ENCODE data around the gene MRPS24.
"Not testable (repeated sequence)": the region's sequence is repeated elsewhere in the genome, so short reads cannot be mapped to it uniquely, and the experiment has no call there.

The MRPS24 gene

DNA sequence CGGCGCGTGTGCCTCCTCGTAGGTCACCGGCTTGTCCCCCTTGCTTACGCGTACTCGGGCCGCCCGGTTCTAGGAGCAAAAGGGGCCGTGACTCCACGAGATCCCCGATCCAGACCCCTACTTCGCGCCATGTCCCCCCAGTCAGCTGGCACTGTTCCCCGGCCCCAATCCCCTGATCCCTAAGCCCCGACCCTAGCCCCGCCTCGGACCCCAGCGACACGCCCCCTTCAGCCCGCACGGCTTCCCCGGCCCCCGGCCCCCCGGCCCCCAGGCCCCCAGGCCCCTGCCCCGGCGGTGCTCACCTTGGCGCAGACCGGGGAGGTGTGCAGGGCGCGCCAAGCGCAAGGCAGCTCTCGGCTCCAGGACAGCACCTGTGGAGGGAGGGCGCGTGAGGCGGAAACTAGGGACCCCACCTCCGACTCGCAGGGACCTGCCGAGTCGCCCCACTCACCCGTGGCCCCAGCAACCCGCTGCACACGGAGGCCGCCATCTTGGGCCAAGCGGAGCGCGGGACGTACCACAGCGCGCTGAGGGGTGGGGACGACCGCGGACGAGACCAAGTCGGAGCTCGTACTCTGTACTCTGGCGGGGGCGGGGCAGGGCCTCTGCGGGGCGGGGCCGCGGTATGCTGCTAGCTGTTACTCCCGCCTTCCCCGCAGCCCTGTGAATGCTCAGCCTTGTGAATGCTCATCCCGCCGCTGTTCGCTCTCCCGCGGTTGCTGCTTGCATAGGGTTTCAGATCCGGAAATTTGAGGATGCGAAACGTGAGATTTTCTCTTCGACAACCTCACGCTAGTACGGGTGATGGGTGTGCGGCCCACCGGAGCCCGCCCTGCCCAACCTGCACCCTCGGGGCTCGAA, at the start of gene MRPS24:
Gene MRPS24, minus strand, starts transcription at position 512 of the 861 bp plus-strand sequence. Its CDS starts 22 bp downstream, at position 490.
- no peaks in the 10 kb centered on the region for H3K27me3 ChIP-seq (ENCODE audit: low read depth, low read length)
- H3K9me3 ChIP-seq (ENCODE audit: control insufficient read depth in 1 of 2, low read length in 2 of 2) = no peaks in the 10 kb centered on the region
- H3K36me3 ChIP-seq (ENCODE audit: control insufficient read depth in 1 of 2, insufficient read depth in 2 of 2, low read length in 2 of 2) = peaks cover 14 to 31% of the 10 kb centered on the region in 2 donors
- peak within 1 kb of the TSS; percentile 76 to 79 for H3K4me3 ChIP-seq (ENCODE audit: low read depth in 1 of 2, low read length in 2 of 2)
- H3K27ac ChIP-seq (ENCODE audit: low read length) = peak within 1 kb of the TSS; percentile 90
- H3K4me1 ChIP-seq (ENCODE audit: control insufficient read depth in 1 of 2, insufficient read depth in 2 of 2, low read length in 2 of 2) = peaks cover 7 to 15% of the 10 kb centered on the region in 2 donors

DNA sequence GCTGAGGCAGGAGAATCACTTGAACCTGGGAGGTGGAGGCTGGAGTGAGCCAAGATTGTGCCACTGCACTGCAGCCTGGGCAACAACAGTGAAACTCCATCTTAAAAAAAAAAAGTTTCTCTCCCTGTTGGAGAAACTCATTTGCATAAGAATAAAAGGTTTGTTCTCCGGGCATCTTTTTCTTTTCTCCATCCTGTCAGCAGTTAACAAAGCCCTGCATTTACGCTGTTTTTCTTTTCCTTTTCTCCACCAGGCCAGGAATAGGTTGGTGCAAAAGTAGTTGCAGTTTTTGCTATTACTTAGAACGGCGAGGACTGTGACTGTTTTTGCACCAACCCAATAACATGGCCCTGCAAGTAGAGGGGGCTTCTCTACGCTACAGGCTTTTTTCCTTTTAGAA, 46.6 kb upstream of the MRPS24 start:
- Histone ChIP-seq H3K4me3 (ENCODE audit: low read depth in 1 of 2, low read length in 2 of 2) (no peak overlapping the region), H3K4me1 (ENCODE audit: control insufficient read depth in 1 of 2, insufficient read depth in 2 of 2, low read length in 2 of 2) (no peaks in the 10 kb centered on the region), H3K27me3 (ENCODE audit: low read depth, low read length) (no peaks in the 10 kb centered on the region), H3K27ac (ENCODE audit: low read length) (no peak overlapping the region), H3K9me3 (ENCODE audit: control insufficient read depth in 1 of 2, low read length in 2 of 2) (no peaks in the 10 kb centered on the region), H3K36me3 (ENCODE audit: control insufficient read depth in 1 of 2, insufficient read depth in 2 of 2, low read length in 2 of 2) (no peaks in the 10 kb centered on the region)

DNA sequence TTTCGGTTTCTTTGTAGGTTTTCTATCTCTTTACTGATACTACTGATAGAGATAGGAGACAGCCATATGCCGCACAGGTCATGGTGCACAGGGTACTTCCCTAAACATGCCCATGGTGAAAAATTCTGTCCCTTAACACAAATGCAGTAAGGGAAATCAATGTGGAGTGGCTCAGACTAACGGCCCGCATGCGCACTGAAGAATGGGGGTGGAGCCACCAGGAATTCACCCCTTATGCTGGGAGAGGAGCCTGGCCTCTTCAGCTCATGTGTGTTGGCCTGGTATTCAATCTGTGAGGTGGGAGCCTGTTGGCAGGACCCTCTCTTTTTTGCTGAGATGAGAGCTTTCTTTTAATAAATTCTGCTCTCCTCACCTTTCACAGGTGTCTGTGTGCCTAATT, 45.5 kb upstream of the MRPS24 start:
- H3K9me3 ChIP-seq (ENCODE audit: control insufficient read depth in 1 of 2, low read length in 2 of 2) = no peaks in the 10 kb centered on the region
- H3K27me3 ChIP-seq (ENCODE audit: low read depth, low read length) = no peaks in the 10 kb centered on the region
- no peak overlapping the region for H3K27ac ChIP-seq (ENCODE audit: low read length)
- no peaks in the 10 kb centered on the region for H3K4me1 ChIP-seq (ENCODE audit: control insufficient read depth in 1 of 2, insufficient read depth in 2 of 2, low read length in 2 of 2)
- no peaks in the 10 kb centered on the region for H3K36me3 ChIP-seq (ENCODE audit: control insufficient read depth in 1 of 2, insufficient read depth in 2 of 2, low read length in 2 of 2)
- H3K4me3 ChIP-seq (ENCODE audit: low read depth in 1 of 2, low read length in 2 of 2) = no peak overlapping the region

DNA sequence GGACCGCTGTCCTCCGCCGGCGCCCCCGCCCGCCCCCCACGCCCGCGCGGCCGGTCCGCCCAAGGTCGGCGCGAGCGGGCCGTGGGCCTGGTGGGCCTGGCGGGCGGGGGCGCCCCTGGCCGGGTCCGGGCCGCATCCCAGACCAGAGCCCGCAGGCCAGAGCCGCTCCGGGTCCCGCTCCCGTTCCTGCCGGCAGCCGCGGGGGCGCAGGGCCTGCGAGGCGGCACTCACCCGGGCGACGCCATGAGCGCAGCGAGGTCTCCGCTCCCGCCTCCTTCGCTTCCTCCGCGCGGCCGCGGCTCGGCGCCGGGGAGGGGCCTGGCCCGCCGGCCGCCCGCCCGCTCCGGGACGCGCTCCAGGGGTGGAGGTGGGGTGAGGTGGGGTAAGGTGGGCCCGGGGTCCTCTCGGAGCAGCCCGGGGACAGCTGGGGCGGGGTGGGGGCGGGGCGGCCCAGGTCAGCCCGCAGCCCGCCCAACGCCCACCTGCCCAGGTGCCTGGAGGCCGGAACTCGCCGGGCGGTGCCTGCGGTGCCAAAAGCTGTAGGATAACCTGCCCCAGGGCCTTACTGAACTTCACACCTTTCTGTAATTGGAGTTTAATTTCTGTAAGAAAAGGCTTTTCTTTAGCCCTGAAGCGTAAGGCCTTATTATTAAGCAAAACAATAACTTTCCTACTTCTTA, 37.2 kb upstream of the MRPS24 start, which contains the start of gene URGCP:
Gene URGCP, minus strand, starts transcription at position 266 of the 680 bp plus-strand sequence. Its CDS starts 21 bp downstream, at position 245.
- no peaks in the 10 kb centered on the region for H3K27me3 ChIP-seq (ENCODE audit: low read depth, low read length)
- H3K4me3 ChIP-seq (ENCODE audit: low read depth in 1 of 2, low read length in 2 of 2) = peak within 1 kb of the TSS; percentile 65 to 75
- H3K36me3 ChIP-seq (ENCODE audit: control insufficient read depth in 1 of 2, insufficient read depth in 2 of 2, low read length in 2 of 2) = no peaks in the 10 kb centered on the region
- peaks cover 13 to 15% of the 10 kb centered on the region in 2 donors for H3K4me1 ChIP-seq (ENCODE audit: control insufficient read depth in 1 of 2, insufficient read depth in 2 of 2, low read length in 2 of 2)
- peak within 1 kb of the TSS; percentile 83 for H3K27ac ChIP-seq (ENCODE audit: low read length)
- H3K9me3 ChIP-seq (ENCODE audit: control insufficient read depth in 1 of 2, low read length in 2 of 2) = no peaks in the 10 kb centered on the region

DNA sequence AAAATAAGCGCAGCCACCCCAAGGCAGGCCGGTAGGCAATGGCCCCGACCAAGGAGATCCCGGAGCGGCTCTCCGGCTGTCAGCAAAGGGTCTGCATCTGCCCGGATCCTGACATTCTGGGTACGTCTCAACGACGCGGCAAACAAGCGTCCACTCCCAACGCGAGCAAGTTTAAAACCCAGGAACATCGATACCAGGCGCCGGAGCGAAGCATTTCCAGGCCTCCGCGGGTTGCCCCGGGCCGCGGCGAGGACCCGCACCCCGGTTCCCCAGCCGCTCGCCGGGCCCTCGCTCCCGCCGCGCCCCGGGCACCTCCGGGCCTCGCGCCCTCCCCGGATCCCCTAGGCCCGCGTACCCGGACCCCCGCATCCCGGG, 36.6 kb upstream of the MRPS24 start:
- Histone ChIP-seq H3K27ac (ENCODE audit: low read length) (peak overlapping the region; percentile 83), H3K4me3 (ENCODE audit: low read depth in 1 of 2, low read length in 2 of 2) (peak overlapping the region; percentile 65 to 75), H3K4me1 (ENCODE audit: control insufficient read depth in 1 of 2, insufficient read depth in 2 of 2, low read length in 2 of 2) (peaks cover 13 to 15% of the 10 kb centered on the region in 2 donors), H3K27me3 (ENCODE audit: low read depth, low read length) (no peaks in the 10 kb centered on the region), H3K9me3 (ENCODE audit: control insufficient read depth in 1 of 2, low read length in 2 of 2) (no peaks in the 10 kb centered on the region), H3K36me3 (ENCODE audit: control insufficient read depth in 1 of 2, insufficient read depth in 2 of 2, low read length in 2 of 2) (no peaks in the 10 kb centered on the region)

DNA sequence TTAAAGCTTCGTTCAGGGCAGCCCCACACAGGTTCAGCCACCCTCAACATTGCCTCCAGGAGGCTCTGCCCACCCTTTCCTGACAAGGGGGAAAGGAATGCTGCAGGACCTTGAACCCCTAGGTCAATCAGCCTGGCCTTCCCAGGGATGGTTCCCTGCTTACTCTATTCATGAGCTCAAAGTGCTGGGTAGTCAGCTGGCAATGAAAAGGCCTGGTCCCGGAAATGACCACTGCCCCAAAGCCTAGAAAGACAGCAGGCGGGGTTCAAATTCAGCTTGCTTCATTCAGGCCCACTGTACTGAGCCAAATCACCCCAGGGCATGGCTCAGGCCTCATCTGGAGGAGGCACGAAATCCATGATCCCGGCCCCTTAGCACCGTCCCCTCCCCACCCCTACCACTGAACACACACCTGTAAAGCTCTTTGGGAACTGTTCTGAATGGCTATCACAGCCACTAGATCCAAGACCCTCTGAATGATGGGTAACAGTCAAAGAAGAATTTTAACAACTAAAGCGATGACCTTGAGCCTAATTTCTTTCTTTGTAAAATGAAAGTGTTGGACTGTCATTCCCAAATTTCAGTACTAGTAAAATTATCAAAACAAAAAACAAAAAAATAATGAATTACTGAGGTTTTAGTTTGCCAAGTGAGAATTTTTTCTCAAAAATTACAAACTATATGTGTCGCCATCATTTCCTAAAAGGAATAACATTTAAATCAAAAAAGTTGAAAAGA, 36.1 kb upstream of the MRPS24 start:
- H3K36me3 ChIP-seq (ENCODE audit: control insufficient read depth in 1 of 2, insufficient read depth in 2 of 2, low read length in 2 of 2) = no peaks in the 10 kb centered on the region
- no peaks in the 10 kb centered on the region for H3K27me3 ChIP-seq (ENCODE audit: low read depth, low read length)
- H3K4me3 ChIP-seq (ENCODE audit: low read depth in 1 of 2, low read length in 2 of 2) = peak overlapping the region; percentile 65 to 75
- peaks cover 13 to 15% of the 10 kb centered on the region in 2 donors for H3K4me1 ChIP-seq (ENCODE audit: control insufficient read depth in 1 of 2, insufficient read depth in 2 of 2, low read length in 2 of 2)
- H3K27ac ChIP-seq (ENCODE audit: low read length) = peak overlapping the region; percentile 83
- H3K9me3 ChIP-seq (ENCODE audit: control insufficient read depth in 1 of 2, low read length in 2 of 2) = no peaks in the 10 kb centered on the region

DNA sequence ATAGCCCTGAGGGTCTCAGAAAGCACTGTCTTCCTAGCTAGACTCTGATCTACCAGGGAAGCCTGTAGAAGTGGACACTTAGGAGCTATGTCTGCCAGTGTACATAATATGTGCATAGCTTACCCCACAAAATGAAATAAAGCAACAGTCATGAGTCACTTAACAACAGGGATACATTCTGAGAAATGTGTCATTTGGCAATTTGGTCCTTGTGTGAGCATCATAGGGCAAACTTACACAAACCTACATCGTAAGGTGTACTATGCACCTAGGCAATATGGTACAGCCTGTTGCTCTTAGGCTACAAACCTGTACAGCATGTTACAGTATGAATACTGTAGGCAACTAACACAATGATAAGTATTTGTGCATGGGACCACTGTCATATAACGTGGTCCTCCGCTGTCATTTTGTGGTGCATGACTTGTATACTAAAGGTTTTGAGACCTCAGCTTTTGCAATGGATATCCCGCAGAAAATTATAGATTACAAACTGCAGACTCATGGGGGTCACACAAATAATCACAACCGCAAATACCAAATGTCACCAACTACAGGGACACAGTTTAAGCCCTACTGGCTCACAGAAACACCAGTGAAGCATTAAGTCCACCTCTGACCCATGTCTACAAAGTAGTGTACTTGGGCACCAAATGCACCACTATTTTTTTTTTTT, 35.4 kb upstream of the MRPS24 start:
- Histone ChIP-seq H3K27me3 (ENCODE audit: low read depth, low read length) (no peaks in the 10 kb centered on the region), H3K36me3 (ENCODE audit: control insufficient read depth in 1 of 2, insufficient read depth in 2 of 2, low read length in 2 of 2) (no peaks in the 10 kb centered on the region), H3K27ac (ENCODE audit: low read length) (no peak overlapping the region), H3K4me3 (ENCODE audit: low read depth in 1 of 2, low read length in 2 of 2) (peak overlapping the region; percentile 31 to 75), H3K9me3 (ENCODE audit: control insufficient read depth in 1 of 2, low read length in 2 of 2) (no peaks in the 10 kb centered on the region), H3K4me1 (ENCODE audit: control insufficient read depth in 1 of 2, insufficient read depth in 2 of 2, low read length in 2 of 2) (peaks cover 13 to 15% of the 10 kb centered on the region in 2 donors)

DNA sequence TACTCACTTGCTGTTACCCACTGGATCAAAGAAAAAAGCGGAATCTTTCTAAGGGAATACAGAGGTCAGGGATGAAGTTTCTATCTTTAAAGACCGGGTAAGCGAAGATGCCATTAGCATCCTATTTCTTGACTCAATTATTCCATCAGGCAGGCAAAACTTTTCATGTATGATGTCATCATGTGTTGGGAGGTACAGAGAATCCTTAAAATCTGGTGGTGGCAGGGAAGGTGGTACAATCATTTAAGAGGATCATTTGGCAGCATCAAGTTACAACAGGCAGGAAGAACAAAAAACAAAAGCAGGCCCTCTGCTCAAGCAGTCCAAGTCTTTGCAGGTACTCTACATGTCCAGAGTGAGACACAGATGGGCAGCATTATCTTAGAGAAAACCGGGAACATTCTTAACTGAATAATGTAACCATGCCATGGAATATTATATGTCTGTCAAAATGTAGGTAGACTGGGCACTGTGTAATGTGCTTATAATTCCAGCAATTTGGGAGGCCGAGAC, 33.3 kb upstream of the MRPS24 start:
- Histone ChIP-seq H3K9me3 (ENCODE audit: control insufficient read depth in 1 of 2, low read length in 2 of 2) (no peaks in the 10 kb centered on the region), H3K27ac (ENCODE audit: low read length) (no peak overlapping the region), H3K36me3 (ENCODE audit: control insufficient read depth in 1 of 2, insufficient read depth in 2 of 2, low read length in 2 of 2) (no peaks in the 10 kb centered on the region), H3K4me3 (ENCODE audit: low read depth in 1 of 2, low read length in 2 of 2) (no peak overlapping the region), H3K27me3 (ENCODE audit: low read depth, low read length) (no peaks in the 10 kb centered on the region), H3K4me1 (ENCODE audit: control insufficient read depth in 1 of 2, insufficient read depth in 2 of 2, low read length in 2 of 2) (peaks cover 13 to 15% of the 10 kb centered on the region in 2 donors)

DNA sequence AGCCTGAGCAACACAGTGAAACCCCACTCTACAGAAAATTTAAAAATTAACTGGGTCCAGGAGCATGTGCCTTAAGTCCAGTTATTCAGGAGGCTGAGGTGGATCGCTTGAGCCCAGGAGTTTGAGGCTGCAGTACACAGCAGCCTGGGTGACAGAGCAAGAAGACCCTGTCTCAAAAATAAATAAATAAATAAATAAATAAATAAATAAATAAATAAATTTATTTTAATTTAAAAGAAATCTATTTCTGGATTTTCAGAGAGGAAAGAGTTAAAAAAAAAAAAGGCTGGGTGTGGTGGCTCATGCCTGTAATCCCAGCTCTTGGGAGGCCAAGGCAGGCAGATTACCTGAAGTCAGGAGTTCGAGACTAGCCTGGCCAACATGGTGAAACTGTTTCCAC, 29.3 kb upstream of the MRPS24 start:
- H3K4me3 ChIP-seq (ENCODE audit: low read depth in 1 of 2, low read length in 2 of 2); H3K27ac ChIP-seq (ENCODE audit: low read length); H3K4me1 ChIP-seq (ENCODE audit: control insufficient read depth in 1 of 2, insufficient read depth in 2 of 2, low read length in 2 of 2); H3K9me3 ChIP-seq (ENCODE audit: control insufficient read depth in 1 of 2, low read length in 2 of 2); H3K27me3 ChIP-seq (ENCODE audit: low read depth, low read length); H3K36me3 ChIP-seq (ENCODE audit: control insufficient read depth in 1 of 2, insufficient read depth in 2 of 2, low read length in 2 of 2): not testable (repeated sequence)

DNA sequence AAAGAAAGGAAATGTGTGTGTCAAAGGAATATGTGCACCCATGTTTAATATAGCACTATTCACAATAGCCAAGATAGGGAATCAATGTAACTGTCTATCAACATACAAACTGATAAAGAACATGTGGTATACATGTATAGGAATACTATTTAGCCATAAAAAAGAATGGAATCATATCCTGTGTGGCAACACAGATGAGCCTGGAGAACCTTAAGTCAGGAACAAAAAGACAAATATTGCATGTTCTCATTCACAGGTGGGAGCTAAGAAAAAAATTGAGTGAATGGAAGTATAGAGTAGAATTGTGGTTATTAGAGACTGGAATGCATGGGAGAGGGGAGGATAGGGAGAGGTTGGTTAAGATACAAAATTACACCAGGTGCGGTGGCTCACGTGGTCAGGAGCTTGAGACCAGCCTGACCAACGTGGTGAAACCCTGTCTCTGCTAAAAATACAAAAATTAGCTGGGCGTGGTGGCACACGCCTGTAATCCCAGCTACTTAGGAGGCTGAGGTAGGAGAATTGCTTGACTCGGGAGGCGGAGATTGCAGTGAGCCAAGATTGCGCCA, 26.6 kb upstream of the MRPS24 start:
- H3K27ac ChIP-seq (ENCODE audit: low read length) = no peak overlapping the region
- H3K9me3 ChIP-seq (ENCODE audit: control insufficient read depth in 1 of 2, low read length in 2 of 2) = no peaks in the 10 kb centered on the region
- H3K4me1 ChIP-seq (ENCODE audit: control insufficient read depth in 1 of 2, insufficient read depth in 2 of 2, low read length in 2 of 2) = peaks cover 0 to 3% of the 10 kb centered on the region in 2 donors
- H3K27me3 ChIP-seq (ENCODE audit: low read depth, low read length) = no peaks in the 10 kb centered on the region
- H3K36me3 ChIP-seq (ENCODE audit: control insufficient read depth in 1 of 2, insufficient read depth in 2 of 2, low read length in 2 of 2) = no peaks in the 10 kb centered on the region
- no peak overlapping the region for H3K4me3 ChIP-seq (ENCODE audit: low read depth in 1 of 2, low read length in 2 of 2)
